ENCODE data around the gene P2RY14.

Gene P2RY14

GRCh38 chr3:151301787-151302186 lies 23.4 kb upstream of the P2RY14 start:
- DNase-seq (ENCODE audit: low read depth): peak; percentile 48

DNA sequence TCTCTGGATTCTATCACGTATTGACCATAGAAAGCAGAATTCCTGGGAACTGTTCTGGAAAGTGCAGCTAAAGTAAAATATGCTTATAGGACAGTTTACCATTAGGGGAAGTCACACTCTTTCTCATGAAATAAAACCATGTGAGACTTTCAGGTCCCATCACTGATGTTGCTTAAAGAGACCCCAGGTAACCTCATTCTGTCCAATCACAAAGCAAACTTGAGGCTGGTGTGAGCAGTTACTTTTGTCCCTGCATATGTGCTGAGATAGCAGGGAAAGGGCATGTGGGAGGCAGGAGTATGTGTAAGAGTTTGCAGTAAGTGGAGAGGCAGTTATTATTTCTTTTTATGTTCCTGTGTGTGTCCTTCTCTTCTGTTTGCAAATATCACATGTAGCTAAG lies 22.2 kb upstream of the P2RY14 start:
- no peak for DNase-seq (ENCODE audit: low read depth)

DNA sequence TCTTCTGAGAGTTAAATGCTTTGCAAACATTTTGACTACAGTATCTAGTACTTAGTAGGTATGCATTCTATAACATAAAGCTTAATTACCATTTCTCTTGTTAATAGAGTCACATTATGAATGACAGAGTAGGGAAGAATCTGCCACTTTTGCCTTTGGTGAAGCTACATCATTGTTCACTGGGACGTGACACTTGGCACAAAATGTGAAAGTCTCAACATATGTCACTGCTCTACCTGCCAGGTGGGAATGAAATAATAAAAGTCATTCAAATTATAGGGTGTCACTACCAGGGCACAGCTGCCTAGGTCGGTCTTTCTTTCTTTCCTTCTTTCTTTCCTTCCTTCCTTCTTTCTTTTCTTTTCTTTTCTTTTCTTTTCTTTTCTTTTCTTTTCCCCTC lies 20.7 kb upstream of the P2RY14 start:
- no peak for DNase-seq (ENCODE audit: low read depth)

DNA sequence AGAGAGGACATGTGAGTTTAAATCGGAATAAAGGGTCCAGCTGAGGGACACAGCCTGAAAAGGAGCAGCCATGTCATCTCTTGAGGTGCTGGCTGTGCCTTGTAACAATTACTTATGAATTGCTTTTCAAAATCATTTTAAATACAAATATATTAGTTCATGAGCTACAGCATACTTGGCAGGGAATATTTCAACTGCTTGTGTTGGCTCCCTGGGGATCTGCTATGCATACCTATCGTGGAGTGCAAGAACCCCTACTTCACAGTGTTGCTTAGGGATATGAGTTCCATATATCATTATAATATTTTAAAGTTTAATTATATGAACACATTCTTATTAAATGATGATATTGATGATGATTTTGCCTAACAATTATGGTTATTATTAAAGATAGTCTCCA lies 19.1 kb upstream of the P2RY14 start:
- DNase-seq (ENCODE audit: low read depth): no peak

DNA sequence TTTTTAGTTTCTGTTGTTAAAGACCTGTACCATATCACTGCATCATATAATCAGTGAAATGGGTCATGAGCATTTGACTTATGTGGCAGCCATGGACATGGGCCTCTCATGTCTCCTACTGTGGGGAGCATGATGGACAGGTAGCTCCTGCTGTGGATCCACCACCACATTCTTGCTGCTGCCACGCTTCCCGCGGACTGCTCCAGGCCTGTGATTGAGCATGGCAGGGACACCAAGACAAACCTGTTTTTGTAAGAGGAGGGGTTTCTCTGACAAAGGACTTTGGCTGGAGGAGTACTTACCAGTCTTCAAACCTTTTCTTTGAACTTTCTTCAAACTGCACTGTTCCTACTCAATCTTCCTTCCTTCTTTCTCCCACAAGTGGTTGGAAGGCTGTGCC lies 17.9 kb upstream of the P2RY14 start:
- no peak for DNase-seq (ENCODE audit: low read depth)

DNA sequence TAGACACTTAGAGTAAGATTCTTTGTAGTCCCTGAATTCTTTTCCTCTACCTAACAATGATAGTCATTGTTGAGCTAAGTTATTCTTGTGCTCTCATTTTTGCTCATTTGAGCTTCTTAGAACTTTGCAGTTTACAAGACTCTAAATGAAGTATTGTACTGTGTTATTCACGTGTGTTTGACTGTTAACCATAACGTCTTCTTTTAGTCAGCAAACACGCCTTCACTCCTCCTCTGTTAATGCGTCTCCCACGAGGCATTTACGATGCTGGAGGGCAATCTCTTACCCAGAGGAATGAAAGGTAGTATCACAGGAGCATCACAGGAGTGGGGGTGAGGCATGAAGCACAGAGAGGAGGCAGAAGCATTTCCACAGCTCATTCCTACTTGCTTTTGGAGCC lies 14.8 kb upstream of the P2RY14 start:
- DNase-seq (ENCODE audit: low read depth): no peak

DNA sequence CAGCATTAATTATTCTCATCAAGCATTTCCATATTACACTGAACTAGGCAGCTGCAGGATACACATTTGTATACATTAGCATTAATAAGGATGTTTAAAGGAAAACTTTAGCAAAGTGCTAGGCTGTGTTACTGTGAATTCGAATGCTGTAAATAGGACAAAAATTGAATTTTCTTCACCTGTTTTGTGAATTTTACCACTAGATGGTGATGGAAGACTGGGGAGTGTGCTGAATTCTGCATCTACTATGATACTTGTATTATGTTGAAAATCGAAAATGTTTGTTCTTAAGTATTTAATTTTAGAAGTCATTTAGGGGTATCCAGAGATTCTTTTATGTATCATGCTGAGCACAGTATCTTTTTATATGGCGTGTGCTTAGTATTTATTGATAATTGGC lies 12.3 kb upstream of the P2RY14 start:
- peak; percentile 42 for DNase-seq (ENCODE audit: low read depth)

GRCh38 chr3:151289445-151289844 lies 11.1 kb upstream of the P2RY14 start:
- DNase-seq (ENCODE audit: low read depth): no peak

GRCh38 chr3:151285940-151286339 lies 7.6 kb upstream of the P2RY14 start:
- no peak for DNase-seq (ENCODE audit: low read depth)

DNA sequence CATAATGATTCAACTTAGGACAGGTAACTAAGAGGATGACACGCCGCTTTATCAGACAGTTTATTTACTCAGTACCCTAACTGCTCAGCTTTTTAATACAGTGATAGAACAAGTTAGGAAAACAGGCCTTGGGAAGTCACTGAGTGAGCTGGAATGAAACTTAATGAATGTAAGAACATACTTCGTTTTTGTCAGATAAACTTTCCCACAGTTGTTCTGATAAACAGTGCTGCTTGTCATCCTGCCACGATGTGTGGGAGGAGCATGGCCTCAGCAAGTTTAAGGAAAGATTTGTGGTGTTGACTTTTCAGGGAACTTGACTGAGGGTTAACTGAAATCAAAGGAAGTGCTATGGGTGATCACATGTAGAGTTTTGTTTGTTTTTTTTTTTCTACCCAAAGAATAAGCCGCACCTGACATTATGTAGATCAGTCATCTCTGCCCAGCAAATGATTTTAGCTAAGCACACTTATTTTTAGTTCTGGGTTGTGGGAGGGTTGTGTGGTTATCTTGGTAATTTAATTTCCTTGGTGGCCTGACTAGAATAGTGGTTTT lies 5.6 kb upstream of the P2RY14 start:
- DNase-seq (ENCODE audit: low read depth): peak; percentile 43

GRCh38 chr3:151283387-151283786 lies 5.0 kb upstream of the P2RY14 start:
- no peak for DNase-seq (ENCODE audit: low read depth)

DNA sequence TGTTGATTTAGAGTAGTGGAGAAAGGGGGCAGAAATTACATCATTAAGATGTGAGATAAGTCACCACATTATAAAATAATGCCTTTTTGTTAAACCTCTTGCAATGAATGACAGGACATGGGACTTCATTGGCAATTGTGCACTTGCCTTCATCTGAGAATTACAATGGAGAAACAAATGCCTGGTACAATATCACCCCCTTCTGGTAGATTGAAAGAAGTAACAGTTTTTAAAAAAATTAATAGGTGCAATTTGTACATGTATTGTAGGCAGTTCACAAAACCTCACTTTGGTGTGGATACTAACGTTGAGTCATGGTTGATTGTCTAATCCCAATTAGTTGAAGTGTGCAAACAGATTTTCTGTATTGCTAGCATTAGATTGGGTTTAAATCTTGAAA lies 4.6 kb upstream of the P2RY14 start:
- peak; percentile 58 for DNase-seq (ENCODE audit: low read depth)

DNA sequence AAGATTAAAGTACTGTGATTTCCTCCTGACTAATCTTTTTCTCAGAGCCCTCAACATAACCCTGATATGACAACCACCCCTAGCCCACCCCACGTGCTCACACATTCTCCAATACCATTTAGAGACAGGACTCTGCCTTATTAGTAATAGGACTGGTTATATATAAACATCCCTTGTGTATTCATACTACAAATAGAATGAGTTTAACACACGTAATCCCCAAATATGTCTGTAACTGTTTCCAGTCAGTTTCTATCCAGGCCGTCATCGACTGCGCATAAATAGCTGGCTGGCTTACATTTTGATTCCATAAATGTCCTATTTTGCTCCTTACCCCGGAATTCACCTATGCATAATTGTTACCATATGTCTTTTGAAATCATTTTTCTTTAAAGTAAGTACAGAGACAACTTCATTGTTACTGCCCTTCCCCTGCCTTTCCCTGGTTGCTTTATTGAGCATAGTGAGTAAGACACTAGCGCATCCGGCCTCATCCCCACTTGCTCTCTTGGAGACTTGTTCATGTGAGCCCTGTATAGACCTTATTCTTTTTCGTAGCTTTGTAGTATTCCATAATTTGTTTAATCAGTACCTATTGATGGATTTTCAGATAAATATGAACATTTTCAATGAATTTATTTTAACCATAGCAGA lies 3.5 kb upstream of the P2RY14 start:
- DNase-seq (ENCODE audit: low read depth): no peak

DNA sequence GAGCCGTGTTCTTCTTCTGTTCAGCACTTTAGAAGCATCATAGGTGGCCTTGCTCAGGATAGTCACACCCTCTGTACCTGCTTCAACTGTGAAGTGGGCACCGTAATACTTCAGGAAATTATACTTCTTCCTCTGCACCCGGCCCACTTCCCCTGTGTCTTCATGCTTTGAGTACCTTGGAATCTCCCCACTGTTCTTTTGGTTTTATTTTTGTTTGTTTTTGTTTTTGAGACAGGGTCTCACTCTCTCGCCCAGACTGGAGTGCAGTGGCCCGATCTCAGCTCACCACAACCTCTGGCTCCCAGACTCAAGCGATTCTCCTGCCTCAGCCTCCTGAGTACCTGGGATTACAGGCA lies 1.7 kb downstream of the P2RY14 start:
- no peak for DNase-seq (ENCODE audit: low read depth)

- no peak for DNase-seq (ENCODE audit: low read depth)
Measured at GRCh38 chr3:151276038-151276686, 2.2 kb downstream of the P2RY14 start.

GRCh38 chr3:151275091-151275490 lies 3.3 kb downstream of the P2RY14 start:
- no peak for DNase-seq (ENCODE audit: low read depth)

GRCh38 chr3:151269631-151270030 lies 8.7 kb downstream of the P2RY14 start:
- DNase-seq (ENCODE audit: low read depth): no peak

DNA sequence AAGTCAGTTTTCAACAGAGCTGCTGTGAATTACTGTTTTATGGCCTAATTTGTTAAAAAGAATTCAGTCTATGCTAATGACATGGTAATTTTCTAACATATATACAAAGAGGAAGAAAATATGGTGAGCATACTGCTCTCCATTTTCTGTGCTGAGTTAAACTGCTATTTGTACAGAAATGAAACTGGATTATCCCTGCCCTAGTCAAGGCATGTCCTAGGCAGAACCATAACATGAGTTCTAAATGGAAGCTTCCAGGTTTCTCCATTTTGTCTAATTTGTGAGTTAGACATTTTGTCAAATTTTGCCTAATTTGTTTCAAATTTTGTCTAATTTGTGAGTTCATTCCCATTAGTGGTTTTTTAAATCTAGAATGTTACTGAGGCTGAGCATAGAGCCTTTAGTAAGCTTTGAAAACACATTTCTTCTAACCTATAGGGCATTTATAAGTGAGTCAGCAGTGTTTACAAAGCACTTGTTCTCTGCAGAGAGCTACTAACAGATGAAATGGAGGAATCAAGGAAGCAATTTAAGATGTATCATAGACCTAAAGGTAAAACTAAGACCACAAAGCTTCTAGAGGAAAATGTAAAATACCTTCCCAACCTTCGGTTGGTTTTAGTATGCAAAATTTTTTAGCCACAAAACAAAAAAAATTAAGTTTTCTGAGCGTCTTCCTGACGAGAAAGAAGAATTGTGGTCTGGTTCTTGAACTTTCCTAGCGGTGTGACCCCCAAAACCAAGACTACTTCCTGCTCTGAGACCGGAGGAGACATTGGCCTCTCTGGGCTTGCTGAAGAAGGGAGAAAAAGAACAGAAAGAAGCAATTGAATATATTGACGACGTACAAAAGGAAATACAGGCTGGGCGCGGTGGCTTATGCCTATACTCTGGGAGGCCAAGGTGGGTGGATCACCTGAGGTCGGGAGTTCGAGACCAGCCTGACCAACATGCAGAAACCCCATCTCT lies 9.8 kb downstream of the P2RY14 start:
- DNase-seq (ENCODE audit: low read depth): no peak

DNA sequence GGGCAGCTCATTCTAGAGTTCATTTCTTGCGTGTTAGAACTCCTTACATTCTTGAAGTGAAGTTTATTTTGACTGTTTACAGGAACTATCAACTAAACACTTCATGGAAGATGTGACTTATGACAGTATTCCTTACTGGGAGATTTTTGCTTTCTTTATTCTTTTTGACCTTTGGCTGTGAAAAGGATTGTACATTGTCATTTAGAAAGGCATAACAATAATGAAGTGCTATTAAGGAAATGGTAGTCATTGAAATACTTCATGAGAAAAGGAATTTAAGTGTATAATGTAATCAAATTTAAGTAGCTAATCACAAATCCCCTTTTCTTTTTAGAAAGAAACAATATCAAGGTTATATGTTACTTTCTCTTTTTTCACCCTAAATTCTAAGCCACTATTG lies 11.3 kb downstream of the P2RY14 start:
- DNase-seq (ENCODE audit: low read depth): no peak

GRCh38 chr3:151265866-151266265 lies 12.5 kb downstream of the P2RY14 start:
- DNase-seq (ENCODE audit: low read depth): no peak

- no peak for DNase-seq (ENCODE audit: low read depth)
Measured at GRCh38 chr3:151265166-151265565, 13.2 kb downstream of the P2RY14 start.

- no peak for DNase-seq (ENCODE audit: low read depth)
Measured at GRCh38 chr3:151264605-151265004, 13.7 kb downstream of the P2RY14 start.

Measured in EH (cell line).